IMR-90 (cell line): ENCODE data around the gene ELMO1.

Source experiments
- BHLHE40 ChIP-seq: fragments of 150-350 bp; IDR thresholded peaks from 2 replicates; pipeline ENCODE4 v1.6.1; 2016; ENCODE audit warnings: mild to moderate bottlenecking, low read depth, low read length
- CEBPB ChIP-seq: IDR thresholded peaks from 2 replicates; pipeline ENCODE4 v1.6.1; 2012; ENCODE audit warnings: low read depth, low read length, improper control_type of control experiment
- CHD1 ChIP-seq: IDR thresholded peaks from 2 replicates; pipeline ENCODE4 v1.6.1; 2012; ENCODE audit warnings: low read depth, low read length, improper control_type of control experiment
- FOS ChIP-seq: fragments of 150-350 bp; IDR thresholded peaks from 2 replicates; pipeline ENCODE4 v1.6.1; 2016; ENCODE audit warnings: low read depth, low read length
- MXI1 ChIP-seq: IDR thresholded peaks from 2 replicates; pipeline ENCODE4 v1.6.1; 2012; ENCODE audit warnings: low read depth, mild to moderate bottlenecking, low read length, moderate library complexity, borderline replicate concordance
- POLR2A ChIP-seq: IDR thresholded peaks from 2 replicates; pipeline ENCODE4 v1.6.1; 2012; ENCODE audit warnings: mild to moderate bottlenecking, low read depth, low read length
- RAD21 ChIP-seq: IDR thresholded peaks from 2 replicates; pipeline ENCODE4 v1.6.1; 2012; ENCODE audit warnings: low read length, improper control_type of control experiment
- RFX5 ChIP-seq: IDR thresholded peaks from 2 replicates; pipeline ENCODE4 v1.8.0; 2012; ENCODE audit warnings: low read depth, mild to moderate bottlenecking, low read length, moderate library complexity
- SMC3 ChIP-seq: fragments of 150-350 bp; IDR thresholded peaks from 2 replicates; pipeline ENCODE4 v1.6.1; 2016; ENCODE audit warnings: low read depth, mild to moderate bottlenecking, antibody characterized with exemption, low read length, moderate library complexity
- TF ChIP-seq, protein P1 (sequence below): conservative IDR thresholded peaks from 2 replicates; pipeline ENCODE4 v1.5.1; 2012; ENCODE audit warnings: mild to moderate bottlenecking, low read depth, low read length, improper control_type of control experiment
- TF ChIP-seq, protein P2 (sequence below): fragments of 150-350 bp; IDR thresholded peaks from 2 replicates; pipeline ENCODE4 v1.6.1; 2017; ENCODE audit warnings: mild to moderate bottlenecking, antibody characterized with exemption, low read length, low read depth

GRCh38 chr7:37356911-37357636, 91.6 kb downstream of the ELMO1 start:
- TF ChIP-seq SMC3 (no peak), POLR2A (no peak), FOS (no peak), BHLHE40 (no peak), RAD21 (no peak), CEBPB (no peak), RFX5 (no peak), CHD1 (no peak), MXI1 (no peak)
- TF ChIP-seq, protein P1, sequence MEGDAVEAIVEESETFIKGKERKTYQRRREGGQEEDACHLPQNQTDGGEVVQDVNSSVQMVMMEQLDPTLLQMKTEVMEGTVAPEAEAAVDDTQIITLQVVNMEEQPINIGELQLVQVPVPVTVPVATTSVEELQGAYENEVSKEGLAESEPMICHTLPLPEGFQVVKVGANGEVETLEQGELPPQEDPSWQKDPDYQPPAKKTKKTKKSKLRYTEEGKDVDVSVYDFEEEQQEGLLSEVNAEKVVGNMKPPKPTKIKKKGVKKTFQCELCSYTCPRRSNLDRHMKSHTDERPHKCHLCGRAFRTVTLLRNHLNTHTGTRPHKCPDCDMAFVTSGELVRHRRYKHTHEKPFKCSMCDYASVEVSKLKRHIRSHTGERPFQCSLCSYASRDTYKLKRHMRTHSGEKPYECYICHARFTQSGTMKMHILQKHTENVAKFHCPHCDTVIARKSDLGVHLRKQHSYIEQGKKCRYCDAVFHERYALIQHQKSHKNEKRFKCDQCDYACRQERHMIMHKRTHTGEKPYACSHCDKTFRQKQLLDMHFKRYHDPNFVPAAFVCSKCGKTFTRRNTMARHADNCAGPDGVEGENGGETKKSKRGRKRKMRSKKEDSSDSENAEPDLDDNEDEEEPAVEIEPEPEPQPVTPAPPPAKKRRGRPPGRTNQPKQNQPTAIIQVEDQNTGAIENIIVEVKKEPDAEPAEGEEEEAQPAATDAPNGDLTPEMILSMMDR = no peak
- TF ChIP-seq, protein P2, sequence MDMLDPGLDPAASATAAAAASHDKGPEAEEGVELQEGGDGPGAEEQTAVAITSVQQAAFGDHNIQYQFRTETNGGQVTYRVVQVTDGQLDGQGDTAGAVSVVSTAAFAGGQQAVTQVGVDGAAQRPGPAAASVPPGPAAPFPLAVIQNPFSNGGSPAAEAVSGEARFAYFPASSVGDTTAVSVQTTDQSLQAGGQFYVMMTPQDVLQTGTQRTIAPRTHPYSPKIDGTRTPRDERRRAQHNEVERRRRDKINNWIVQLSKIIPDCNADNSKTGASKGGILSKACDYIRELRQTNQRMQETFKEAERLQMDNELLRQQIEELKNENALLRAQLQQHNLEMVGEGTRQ = no peak
